HepG2 (cell line): Measurements from ENCODE around the gene GLIPR1.

Experiments used
- CBFB ChIP-seq: sonication (generic); formaldehyde crosslinking; IDR thresholded peaks from 2 replicates; pipeline ENCODE4 v1.4.0; 2020; ENCODE audit warnings: missing genetic modification reagents
- CTCF ChIP-seq: sonication (generic); formaldehyde crosslinking; IDR thresholded peaks from 2 replicates; pipeline ENCODE4 v1.5.0; 2020; ENCODE audit warnings: mild to moderate bottlenecking, missing genetic modification reagents, moderate library complexity
- EZH2 ChIP-seq: conservative IDR thresholded peaks from 2 replicates; pipeline ENCODE4 v1.6.1; 2012; ENCODE audit warnings: mild to moderate bottlenecking, low read depth, low read length, moderate library complexity
- HDAC2 ChIP-seq: sonication (generic); formaldehyde crosslinking; IDR thresholded peaks from 2 replicates; pipeline ENCODE4 v1.4.0; 2020; ENCODE audit warnings: missing genetic modification reagents
- MAZ ChIP-seq, 2 experiments: sonication (generic) in 1 of 2; formaldehyde crosslinking in 1 of 2; IDR thresholded peaks; 2 replicates each; pipeline versions ENCODE4 v1.5.0 to v1.6.1; 2012 to 2020; ENCODE audit warnings: low read depth in 2 of 2, mild to moderate bottlenecking in 2 of 2, borderline replicate concordance in 1 of 2, improper control_type of control experiment in 1 of 2, low read length in 1 of 2, missing genetic modification reagents in 1 of 2, moderate library complexity in 1 of 2
- MED13 ChIP-seq: sonication (generic); formaldehyde crosslinking; IDR thresholded peaks from 2 replicates; pipeline ENCODE4 v1.5.0; 2020; ENCODE audit warnings: missing genetic modification reagents
- MTA1 ChIP-seq: sonication (generic); formaldehyde crosslinking; IDR thresholded peaks from 2 replicates; pipeline ENCODE4 v1.4.0; 2020; ENCODE audit warnings: missing genetic modification reagents, mild to moderate bottlenecking, borderline replicate concordance
- PHB2 ChIP-seq: fragments of 450-650 bp; IDR thresholded peaks from 2 replicates; pipeline ENCODE4 v1.6.1; 2018; ENCODE audit not compliant: partially characterized antibody
- POLR2A ChIP-seq, 2 experiments: IDR thresholded peaks; 2 replicates each; pipeline ENCODE4 v1.6.1; 2011; ENCODE audit warnings: low read depth in 2 of 2, low read length in 2 of 2, mild to moderate bottlenecking in 1 of 2, moderate library complexity in 1 of 2; ENCODE audit not compliant: insufficient read depth in 1 of 2
- POLR2AphosphoS5 ChIP-seq: IDR thresholded peaks from 2 replicates; pipeline ENCODE4 v1.6.1; 2012; ENCODE audit warnings: low read depth, low read length
- ZNF281 ChIP-seq: sonication (generic); formaldehyde crosslinking; IDR thresholded peaks from 2 replicates; pipeline ENCODE4 v1.4.0; 2020; ENCODE audit warnings: missing genetic modification reagents, borderline replicate concordance
- TF ChIP-seq, protein P1 (sequence below): sonication (generic); formaldehyde crosslinking; IDR thresholded peaks from 2 replicates; pipeline ENCODE4 v1.4.0; 2020; ENCODE audit warnings: missing genetic modification reagents

GRCh38 chr12:75489187-75489586, 8.6 kb downstream of the GLIPR1 start:
- no peak for TF ChIP-seq POLR2A (IDR thresholded peaks at IDR 0.05; ENCODE audit: insufficient read depth in 1 of 2, low read depth in 2 of 2, low read length in 2 of 2)
- TF ChIP-seq, protein P1, sequence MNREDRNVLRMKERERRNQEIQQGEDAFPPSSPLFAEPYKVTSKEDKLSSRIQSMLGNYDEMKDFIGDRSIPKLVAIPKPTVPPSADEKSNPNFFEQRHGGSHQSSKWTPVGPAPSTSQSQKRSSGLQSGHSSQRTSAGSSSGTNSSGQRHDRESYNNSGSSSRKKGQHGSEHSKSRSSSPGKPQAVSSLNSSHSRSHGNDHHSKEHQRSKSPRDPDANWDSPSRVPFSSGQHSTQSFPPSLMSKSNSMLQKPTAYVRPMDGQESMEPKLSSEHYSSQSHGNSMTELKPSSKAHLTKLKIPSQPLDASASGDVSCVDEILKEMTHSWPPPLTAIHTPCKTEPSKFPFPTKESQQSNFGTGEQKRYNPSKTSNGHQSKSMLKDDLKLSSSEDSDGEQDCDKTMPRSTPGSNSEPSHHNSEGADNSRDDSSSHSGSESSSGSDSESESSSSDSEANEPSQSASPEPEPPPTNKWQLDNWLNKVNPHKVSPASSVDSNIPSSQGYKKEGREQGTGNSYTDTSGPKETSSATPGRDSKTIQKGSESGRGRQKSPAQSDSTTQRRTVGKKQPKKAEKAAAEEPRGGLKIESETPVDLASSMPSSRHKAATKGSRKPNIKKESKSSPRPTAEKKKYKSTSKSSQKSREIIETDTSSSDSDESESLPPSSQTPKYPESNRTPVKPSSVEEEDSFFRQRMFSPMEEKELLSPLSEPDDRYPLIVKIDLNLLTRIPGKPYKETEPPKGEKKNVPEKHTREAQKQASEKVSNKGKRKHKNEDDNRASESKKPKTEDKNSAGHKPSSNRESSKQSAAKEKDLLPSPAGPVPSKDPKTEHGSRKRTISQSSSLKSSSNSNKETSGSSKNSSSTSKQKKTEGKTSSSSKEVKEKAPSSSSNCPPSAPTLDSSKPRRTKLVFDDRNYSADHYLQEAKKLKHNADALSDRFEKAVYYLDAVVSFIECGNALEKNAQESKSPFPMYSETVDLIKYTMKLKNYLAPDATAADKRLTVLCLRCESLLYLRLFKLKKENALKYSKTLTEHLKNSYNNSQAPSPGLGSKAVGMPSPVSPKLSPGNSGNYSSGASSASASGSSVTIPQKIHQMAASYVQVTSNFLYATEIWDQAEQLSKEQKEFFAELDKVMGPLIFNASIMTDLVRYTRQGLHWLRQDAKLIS (CRISPR knock-in tag), result no peak
- TF ChIP-seq MED13 (CRISPR knock-in tag), result no peak
- no peak for TF ChIP-seq MTA1 (CRISPR knock-in tag)
- TF ChIP-seq PHB2, result no peak
- no peak for TF ChIP-seq CTCF
- TF ChIP-seq ZNF281 (CRISPR knock-in tag), result no peak
- no peak for TF ChIP-seq HDAC2 (CRISPR knock-in tag)
- no peak for TF ChIP-seq EZH2
- TF ChIP-seq MAZ (IDR thresholded peaks at IDR 0.05; ENCODE audit: borderline replicate concordance, low read depth, low read length), result no peak
- TF ChIP-seq MAZ (CRISPR knock-in tag; IDR thresholded peaks at IDR 0.05; ENCODE audit: low read depth), result no peak
- no peak for TF ChIP-seq CBFB (CRISPR knock-in tag)
- TF ChIP-seq POLR2AphosphoS5, result no peak
